D341Med (cell line): ENCODE data around the gene CD300LG.
"Not testable (repeated sequence)": the region's sequence is repeated elsewhere in the genome, so short reads cannot be mapped to it uniquely, and the experiment has no call there.

Source experiments
- DNase-seq: peaks from one replicate; pipeline ENCODE4 v3.0.0; 2012; ENCODE audit warnings: low spot score

The CD300LG gene

DNA sequence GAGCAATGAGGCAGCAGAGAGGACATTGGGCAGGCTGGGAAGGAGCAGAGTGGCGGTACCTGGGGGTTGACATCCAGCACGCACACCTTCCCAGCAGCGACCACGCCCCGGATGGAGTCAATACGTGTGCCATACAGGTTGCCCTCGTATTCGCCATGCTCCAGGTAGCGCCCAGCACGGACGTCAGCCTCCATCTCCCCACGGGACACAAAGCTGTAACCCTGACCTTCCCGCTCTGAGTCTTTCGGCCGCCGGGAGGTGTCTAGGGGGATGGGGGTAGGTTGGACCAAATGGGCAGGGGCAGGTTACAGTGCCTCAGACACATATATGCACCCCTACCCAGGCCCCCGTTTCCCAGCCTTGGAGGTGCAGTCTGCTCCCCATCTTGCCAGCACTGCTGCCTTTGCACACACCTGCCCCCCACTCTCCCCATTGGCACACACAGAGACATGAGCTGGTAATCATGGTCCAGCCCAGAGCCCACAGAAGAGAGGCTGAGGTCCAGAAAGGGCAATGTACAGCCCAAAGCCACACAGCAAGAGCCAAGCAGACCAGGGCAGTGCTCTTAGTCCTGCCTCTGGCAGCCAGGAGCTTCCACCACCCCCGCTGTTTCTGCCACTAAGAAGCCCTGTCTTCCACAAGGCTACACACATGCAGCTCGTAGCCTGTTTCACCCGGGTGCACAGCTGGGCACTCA lies 32.9 kb downstream of the CD300LG start:
- DNase-seq = peak; percentile 33

DNA sequence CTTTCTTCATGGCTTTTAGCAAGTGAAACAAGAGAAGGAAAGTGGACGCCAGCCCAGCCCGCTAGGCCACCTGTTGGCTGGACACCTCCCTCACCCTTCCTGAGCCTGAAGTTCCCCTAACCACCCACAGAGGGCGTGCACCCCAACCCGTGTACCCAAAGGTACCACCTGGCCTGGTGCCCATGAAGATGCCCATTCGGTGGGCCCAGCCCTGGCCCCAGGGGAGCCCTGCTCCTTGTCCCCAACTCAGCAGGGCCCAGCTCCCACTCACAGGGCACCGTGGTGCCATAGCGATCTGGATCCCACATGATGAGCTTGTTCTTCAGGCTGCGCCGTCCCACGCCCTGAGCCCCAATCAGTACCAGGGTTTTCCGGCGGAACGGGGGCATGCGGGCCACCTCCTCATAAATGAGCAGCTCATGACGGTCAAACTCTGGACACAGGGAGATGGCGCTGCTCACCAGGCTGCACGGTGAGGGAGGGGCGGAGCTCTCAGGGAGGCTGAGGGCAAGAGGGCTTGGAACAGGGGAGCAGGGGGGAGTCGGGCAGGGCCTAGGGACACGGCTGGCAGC lies 33.5 kb downstream of the CD300LG start:
- DNase-seq = peak; percentile 86

DNA sequence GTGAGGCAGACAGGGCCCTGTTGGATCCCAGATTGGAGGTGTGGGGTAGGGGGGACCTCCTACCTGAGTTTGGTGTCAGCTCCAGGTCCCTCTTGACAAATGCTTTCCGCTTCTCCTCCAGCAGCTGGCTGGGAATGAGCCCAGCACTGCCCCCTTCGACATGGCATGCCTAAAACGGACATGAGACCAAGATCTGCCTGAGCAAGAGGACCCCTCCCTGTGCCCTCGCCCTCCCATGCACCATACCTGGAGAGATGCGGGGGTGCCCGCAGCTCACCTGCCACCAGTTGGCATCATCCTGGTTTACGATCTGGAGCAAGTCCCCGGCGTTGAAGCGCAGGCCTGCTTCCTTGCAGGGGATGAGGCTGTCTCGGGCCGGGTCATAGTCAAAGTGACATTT lies 34.2 kb downstream of the CD300LG start:
- peak; percentile 32 for DNase-seq

DNA sequence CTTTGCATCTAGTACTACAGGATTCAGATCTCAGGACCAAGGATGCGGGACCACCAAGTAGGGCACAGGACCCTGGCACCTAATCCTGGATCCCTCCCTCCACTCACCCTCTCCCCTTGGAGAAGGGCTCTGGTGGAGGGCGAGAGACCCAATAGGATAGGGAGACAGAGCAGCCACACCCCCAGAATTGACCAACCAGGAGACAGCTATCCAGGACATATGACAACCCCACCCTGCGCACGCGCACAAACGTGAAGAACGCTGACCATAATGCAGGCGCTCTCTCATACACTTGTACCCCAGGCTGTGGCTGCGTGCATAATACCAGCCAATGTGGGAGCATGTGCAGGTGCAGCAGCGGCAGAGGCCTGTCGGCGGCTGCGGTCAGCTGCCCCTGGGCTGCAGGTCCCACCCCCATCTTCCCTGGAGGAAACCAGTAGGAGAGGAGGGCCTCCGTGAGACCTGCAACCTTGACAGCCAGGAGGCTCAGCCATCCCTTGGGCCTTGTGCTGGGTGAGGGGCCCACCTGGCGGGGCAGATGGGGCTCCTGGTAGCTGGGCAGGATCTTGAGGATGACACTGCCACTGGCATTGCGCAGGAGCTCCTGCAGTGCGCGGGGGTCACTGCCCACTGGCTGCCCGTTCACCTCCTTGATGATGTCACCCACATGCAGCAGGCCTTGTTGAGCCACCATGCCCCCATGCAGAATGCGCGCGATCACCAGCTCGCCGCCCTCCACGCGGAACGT lies 35.0 kb downstream of the CD300LG start:
- DNase-seq = peak; percentile 36

DNA sequence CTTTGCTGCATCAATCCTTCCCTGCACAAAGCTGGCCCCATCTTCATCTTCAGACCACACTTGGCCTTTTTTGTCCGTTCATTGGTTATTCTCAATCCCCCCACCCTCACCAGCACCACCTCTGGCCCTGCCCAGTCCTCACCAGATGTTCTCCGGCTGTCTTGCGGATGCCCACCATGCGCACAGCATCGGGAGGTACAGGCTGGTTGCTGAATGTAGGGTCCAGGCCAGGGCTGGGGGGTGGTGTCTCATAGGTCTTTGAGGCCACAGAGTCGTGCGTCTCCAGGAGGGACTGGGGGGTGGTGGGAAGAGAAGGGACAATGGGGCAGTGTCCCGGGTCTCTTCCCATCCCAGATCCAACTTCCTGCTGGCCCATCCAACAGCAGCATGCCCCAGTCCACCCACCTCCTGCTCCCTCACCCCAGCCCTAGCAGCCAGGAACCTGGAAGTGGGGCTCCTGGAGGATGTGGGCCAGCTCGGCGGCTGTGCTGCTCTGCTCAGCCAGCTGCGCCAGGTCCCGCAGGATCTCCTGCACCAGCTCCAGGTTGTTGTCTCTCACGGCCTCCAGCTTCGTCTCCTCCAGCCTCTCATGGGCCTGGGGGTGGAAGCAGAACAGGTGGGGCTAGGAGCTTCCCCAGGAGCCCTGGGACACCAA lies 35.9 kb downstream of the CD300LG start:
- DNase-seq = peak; percentile 21

DNA sequence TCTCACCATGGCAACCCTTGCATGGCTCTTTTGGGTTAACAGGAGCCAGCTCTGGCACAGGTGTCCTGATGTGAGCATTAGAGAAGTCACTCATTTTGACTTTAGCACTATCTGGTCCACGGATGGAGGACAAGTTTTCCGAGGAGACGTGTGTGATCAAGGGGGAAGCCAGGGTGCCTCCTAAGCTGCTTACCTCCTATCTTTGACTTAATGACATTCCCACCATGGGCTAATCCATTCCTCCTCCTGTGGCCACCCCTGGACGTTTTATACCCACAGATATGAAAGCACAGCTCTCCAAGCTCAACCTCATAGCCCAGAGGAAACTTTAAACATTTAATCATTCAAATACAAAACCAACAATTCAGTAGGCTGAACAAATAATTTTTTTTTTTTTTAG lies 41.6 kb downstream of the CD300LG start:
- DNase-seq = peak; percentile 51

DNA sequence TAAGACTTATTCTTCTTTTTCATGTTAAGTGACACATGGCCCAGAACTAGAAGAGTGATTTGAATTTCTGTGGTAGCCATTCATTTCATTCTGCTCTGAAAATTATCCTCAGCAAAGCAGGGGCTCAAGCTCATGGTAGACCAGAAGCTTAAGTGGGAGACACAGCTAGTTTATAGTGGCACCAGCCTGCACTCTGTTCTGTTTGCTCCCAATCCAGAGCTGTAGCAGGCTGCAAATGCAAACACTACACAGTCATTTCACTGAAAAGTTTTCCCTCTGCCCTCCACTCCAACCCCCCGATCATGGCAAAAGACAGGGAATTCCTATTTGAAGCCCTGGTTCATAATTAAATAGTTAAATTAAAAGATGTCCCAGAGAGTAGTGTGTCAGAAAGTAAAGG lies 43.3 kb downstream of the CD300LG start:
- DNase-seq = peak; percentile 19

DNA sequence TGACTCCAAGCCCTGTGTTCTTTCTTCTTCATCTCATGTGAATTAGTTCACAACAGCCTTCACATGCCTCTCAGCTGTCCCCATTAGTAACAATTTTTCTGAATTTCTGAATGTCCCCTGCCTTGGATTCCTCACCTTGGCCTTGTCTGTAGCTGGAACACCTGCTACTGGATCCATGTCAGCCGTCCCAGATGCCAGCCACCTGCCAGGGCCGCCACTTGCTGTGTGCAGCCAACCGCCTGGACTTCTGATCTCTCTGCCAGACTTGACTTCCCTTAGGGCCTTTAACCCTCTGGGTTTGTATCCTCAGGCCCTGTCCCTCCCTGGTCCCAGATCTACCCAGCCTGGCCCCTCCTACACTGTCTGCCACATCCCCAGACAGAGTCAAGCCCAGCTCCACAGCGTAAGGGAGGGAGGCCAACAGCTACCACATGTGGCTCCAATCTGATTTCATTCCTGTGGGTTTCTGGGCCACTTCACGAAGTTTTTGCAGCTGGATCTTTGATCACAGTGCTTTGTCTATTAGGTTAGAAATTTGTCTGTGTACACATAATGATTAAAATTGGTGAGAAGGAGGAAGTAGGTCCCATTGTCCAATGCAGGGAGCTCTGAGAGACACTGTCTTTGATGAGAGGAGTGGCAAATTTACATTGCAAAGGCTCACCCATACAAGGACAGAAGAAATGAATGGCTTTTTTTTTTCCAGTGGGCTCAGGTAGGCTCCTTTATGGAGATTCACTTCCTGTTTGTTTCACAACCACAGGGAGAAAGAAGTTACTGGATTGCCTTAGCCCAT lies 45.1 kb downstream of the CD300LG start:
- DNase-seq = peak; percentile 18

DNA sequence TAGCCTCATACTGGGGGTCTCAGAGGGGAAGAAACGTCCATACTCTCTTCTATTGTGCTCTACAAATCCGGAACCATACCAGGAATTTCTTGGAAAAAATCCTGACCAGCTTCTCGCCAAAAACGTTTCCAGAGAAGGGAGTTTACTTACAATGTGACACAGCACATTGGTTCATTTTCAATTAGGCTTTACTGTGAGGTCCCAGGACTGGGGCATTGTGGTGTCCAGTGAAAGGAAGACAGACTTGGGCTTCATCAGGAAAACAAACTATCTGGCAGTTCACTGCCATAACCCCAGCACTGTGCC lies 45.6 kb downstream of the CD300LG start:
- no peak for DNase-seq

DNA sequence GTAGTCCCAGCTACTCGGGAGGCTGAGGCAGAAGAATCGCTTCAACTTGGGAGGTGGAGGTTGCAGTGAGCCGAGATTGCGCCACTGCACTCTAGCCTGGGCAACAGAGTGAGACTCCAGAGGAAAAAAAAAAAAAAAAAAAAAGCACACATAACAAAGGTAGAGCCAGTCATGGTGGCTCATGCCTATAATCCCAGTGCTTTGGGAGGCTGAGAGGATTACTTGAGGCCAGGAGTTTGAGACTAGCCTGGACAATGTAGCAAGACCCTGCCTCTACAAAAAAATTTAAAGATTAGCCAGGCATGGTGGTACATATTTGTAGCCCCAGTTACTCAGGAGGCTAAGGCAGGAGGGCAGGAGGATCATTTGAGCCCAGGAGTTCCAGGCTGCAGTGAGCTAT lies 47.5 kb downstream of the CD300LG start:
- not testable (repeated sequence) for DNase-seq

DNA sequence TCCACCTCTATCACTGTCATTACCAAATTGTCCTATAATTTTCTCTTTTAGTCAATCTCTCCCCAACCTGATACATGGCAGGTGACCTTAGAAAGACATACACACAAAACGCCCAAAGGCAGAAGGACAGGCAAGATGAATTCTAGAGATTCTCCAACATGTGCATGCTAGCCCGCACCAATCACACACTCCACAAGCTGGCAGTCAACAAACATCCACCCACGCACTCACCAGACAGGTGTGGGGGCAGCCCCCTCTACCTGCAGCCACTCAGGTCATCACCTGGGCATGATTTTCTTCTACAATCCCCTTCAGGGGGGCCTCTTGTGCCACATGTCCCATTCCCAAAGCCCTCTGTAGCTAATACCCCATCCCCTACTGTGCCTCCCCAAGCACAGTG lies 50.9 kb downstream of the CD300LG start:
- DNase-seq = no peak

DNA sequence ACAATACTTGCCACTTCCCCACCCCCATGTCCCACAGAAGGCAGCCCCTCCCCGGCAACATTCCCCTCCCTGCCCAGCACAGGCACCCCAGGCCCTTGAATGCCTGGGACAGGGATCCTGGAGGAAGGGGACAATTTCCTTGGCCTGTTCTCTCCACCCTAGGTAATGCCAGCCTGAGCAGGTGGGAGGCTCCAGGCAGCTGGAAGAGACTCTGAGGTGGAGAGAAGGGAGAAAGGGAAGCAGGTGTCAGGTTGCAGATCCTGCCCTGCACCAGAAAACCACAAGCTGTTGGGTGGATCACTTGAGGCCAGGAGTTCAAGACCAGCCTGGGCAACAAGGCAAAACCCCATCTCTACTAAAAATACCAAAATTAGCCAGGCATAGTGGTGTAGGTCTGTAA lies 51.5 kb downstream of the CD300LG start:
- DNase-seq = no peak

DNA sequence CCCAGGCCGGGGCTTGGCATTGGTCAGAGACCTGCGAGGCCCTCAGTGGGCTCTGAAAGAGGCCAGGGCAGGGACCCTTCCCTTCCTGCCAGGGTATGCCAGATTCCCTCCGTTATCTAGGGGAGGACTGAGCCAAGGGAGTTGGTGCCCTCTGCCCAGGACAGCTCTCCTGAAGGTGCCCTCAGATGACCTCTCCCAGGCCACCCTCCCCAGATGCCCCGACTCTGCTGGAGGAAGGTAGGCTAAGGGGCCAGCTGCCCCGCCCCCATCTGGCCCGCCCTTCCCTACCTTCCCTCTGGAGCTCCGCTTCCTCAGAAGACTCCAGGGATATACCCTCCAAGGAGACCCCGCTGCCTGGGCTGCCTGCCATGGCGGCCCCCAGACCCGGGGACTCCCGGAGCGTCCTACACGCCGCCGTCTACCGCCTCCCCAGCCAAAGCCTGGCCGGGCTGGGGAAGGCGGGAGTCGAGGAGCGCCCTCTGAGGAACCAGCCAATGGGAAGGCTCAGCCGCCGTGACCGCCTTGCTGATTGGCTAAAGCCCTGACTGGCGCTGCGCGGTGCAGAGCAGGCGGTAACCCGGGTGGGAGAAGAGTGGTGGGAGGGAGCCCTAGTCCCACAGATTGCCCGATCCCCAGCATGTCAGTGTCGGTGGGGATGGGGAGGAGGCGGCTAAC lies 53.3 kb downstream of the CD300LG start:
- DNase-seq = peak; percentile 100

DNA sequence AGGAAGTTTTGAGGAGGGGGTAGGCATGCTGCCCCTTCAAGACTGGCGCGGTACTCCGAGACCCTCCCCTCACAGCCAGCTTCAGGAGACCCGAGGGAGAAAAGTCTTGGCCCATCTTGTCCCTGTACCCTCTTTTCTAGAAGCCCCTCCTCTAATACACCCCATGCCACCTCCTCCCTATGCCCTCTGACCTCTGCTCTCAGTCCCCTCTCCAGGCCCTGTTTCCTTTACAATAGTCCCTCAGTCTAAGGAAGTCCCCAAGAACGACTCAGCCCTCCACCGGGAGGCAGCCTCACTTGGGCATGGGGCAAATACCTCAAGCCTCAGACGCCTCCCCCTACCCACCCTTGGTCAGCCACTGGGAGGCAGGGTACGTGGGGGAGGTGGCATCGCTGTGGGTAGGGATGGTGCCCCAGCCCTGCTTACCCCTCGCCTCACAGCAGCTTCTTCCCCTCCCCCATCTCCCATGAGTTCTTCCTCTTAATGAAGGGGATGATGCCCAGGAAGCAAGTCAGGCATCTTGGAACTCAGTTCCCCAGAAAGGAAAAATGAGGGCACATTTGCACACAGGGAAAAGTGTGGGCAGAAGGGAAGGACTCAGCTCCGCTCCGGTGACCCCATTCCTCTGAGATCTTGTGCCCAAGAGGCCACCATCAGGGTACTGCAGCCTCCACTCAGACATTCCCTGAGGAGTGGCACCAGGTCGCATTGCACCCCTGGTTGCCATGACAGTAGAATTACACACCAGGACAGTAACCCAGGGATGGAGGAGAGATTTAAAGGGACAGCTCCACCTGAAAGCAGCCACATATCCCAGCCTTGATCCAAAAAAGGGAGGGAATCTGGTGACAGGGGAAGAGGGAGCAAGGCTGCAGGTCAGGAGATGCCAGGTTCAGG lies 54.1 kb downstream of the CD300LG start:
- no peak for DNase-seq

DNA sequence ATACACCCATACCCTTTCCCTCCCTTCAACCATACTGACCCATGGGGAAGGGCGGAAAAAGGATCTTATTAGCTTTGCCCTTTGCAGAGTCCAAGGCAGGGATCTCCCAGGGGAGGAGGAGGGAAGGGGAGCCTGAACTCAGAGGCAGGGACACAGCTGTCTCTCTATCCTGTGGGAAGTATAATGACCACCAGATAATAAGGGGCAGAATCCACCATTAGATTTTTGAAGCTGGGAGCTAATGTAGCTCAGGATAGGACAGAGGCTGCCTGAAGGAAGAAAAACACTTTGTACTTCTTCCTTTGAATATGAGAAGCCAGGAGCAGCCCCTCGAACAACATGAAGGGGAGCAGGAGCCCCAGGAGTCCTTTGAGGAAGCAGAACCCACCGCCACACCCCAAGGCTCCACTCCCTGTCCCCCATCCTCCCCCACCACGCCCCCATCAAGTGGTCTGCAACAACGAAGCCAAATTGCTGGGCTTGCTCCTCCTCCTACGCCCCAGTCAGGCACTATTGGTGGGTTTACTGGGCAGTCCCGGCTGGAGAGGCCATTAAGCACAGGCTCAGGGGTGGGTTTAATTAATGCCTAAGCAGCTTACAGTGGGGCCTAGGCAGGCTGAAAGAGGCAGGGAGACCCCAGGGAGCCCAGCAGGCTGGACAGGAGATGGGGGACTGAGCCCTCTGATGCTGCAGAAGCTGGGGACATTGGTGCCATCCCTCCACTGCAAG lies 55.0 kb downstream of the CD300LG start:
- DNase-seq = no peak

DNA sequence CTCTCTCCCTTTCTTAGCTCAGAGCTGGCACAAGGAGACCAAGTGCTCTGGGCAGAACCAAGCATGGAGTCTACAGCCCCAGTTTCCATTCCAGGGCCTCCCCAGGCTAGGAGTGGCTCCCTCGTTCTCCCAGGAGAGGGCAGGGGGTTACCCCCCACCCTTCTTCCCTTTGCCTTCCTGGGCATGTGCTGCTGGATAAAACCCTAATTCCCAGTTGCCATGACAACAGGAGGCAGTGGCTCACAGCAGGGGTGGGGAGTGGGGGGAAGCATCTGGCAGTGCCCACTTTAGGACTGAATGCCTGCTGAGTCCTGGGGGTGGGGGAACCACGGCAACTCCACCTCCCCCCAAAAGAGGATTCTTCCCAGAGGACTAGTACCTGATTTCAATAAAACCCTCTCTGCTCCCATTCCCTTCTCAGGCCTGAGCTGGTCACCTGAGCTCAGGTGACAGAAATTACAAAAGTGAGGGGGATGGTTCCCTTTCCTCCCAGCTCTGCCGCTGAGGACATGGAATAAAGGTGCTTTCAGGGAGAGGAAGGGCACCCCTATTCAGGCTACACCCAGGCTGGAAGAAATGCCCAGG lies 58.5 kb downstream of the CD300LG start:
- DNase-seq = peak; percentile 80

DNA sequence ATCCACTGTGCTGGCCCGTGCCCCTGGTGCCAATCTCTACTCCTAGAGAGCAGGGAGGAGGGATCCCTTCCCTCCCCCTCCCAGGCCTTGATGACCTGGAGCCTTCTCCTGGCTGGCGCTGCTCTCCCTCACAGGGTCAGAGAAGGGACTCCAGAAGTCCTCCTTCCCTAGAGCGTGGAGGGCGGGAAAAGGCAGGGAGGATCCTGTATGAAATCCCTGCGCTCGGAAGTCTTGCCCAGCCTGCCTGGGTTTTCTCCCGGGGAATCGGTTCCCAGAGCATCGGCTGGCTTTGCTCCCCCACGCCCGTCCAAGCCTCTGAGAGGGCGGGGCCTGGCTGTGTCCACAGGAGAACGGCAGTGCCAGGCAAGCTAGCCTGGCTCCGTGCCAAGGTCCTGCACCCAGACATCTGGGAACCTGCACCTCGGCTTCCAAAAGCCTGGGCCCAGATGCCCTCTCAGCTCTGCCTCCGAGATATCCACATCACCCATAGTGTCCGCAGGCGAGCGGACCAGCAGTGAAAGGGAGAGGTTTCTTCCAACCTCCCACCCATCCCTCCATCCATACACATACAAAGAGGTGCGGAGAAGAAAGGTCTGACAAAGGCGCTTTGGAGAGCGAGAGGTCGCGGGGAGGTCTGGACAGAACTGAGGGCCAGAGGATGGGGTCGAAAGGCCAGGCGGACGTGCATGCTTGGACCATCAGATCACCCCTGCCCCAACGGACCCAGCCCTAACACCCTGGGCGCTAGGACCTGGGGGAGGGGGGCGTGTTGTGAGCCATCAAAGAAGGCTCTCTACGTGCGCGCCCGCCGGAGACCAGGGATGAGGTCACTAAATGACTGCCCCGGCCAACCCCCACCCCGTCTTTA lies 59.2 kb downstream of the CD300LG start:
- DNase-seq = peak; percentile 74

DNA sequence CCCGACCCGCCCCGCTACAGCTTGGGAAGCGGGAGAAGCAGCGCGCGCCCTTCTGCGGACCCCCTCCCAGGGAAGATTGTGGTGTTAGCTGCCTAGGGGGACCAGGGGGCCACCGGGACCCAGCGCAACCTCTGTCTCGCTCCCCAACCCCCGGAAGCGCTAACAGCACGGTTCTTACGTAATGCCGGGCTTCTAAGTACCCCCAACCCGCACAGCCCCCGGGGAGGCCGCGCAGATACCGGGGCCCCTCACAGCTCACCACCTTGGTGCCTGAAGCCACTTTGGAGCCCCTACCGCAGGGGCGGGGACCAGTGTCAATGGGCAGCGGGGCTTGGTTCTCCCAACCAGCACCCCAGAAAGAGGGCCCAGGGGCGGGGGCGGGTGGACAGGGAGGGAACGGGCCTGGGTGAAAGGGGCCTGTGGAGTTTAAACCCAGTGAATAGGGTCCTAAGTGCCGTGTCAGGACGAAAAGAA lies 60.0 kb downstream of the CD300LG start:
- DNase-seq = no peak
